ENCODE measurements around the gene TM4SF4. TPM values are rescaled to one million over a fixed set of nuclear protein-coding genes. Genes with fewer than 3 reads are reported as not detected.

Gene TM4SF4
- total and polyA plus RNA-seq, 2 donors (not counting 1 experiment from before 2014, with no cell fraction given): not detected

- no peak overlapping the region for H3K4me3 ChIP-seq (ENCODE audit: control extremely low read depth in 1 of 5, extremely low read depth in 1 of 5, insufficient read depth in 1 of 5, low read depth in 2 of 5, low read length in 4 of 5)
- no peak overlapping the region for H3K27ac ChIP-seq (ENCODE audit: low read length in 2 of 2)
- ATAC-seq (ENCODE audit: low read depth) (no peak), DNase-seq (no peak)
- Mint-ChIP-seq H3K27me3 (peaks cover 12% of the 10 kb centered on the region), H3K9me3 (ENCODE audit: insufficient read depth) (peaks cover 2% of the 10 kb centered on the region), H3K4me1 (no peaks in the 10 kb centered on the region), H3K27ac (no peak overlapping the region), H3K4me3 (no peak overlapping the region)
- no peaks in the 10 kb centered on the region for H4K20me1 ChIP-seq (ENCODE audit: control insufficient read depth, insufficient read depth, low read length, poor library complexity, severe bottlenecking)
- ChIA-PET POLR2A (no interaction called here), CTCF (no interaction called here)
- H3K9ac ChIP-seq (ENCODE audit: low read length): no peak overlapping the region
- H2AFZ ChIP-seq (ENCODE audit: insufficient read depth, low read depth, low read length, poor library complexity, severe bottlenecking): no peak overlapping the region
- H3K4me2 ChIP-seq (replicated peaks; ENCODE audit: low read depth, low read length, poor library complexity, severe bottlenecking): no peak overlapping the region
- H3K79me2 ChIP-seq (ENCODE audit: control insufficient read depth, insufficient read depth, low read length): no peaks in the 10 kb centered on the region
- intact Hi-C loops (cut with micrococcal nuclease): no loop called here
- peaks cover 0 to 4% (median 1%) of the 10 kb centered on the region in 4 experiments for H3K27me3 ChIP-seq (replicated peaks in 1 of 4; ENCODE audit: control extremely low read depth in 1 of 4, control insufficient read depth in 3 of 4, insufficient read depth in 4 of 4, low read length in 3 of 4)
- no peaks in the 10 kb centered on the region for H3K4me1 ChIP-seq (ENCODE audit: control insufficient read depth in 2 of 2, insufficient read depth in 2 of 2, low read length in 2 of 2)
- no peaks in the 10 kb centered on the region for H3K36me3 ChIP-seq (replicated peaks in 1 of 2; ENCODE audit: control extremely low read depth in 1 of 2, control insufficient read depth in 1 of 2, extremely low read depth in 1 of 2, insufficient read depth in 2 of 2, low read length in 1 of 2)
- peaks cover 0 to 13% (median 10%) of the 10 kb centered on the region in 3 donors for H3K9me3 ChIP-seq (ENCODE audit: control extremely low read depth in 1 of 3, control insufficient read depth in 2 of 3, insufficient read depth in 1 of 3, low read length in 2 of 3)
- TF ChIP-seq EZH2 (IDR thresholded peaks at IDR 0.05; ENCODE audit: borderline replicate concordance, insufficient read depth, low read depth, low read length, poor library complexity, severe bottlenecking) (no peak), CTCF (IDR thresholded peaks at IDR 0.05) (no peak)
Observed at GRCh38 chr3:149454746-149455145, 19.8 kb upstream of the TM4SF4 start.

- no peak for ATAC-seq (ENCODE audit: low read depth)
- no peak for DNase-seq
- no peaks in the 10 kb centered on the region for H3K36me3 ChIP-seq (replicated peaks in 1 of 2; ENCODE audit: control extremely low read depth in 1 of 2, control insufficient read depth in 1 of 2, extremely low read depth in 1 of 2, insufficient read depth in 2 of 2, low read length in 1 of 2)
- ChIA-PET CTCF (no interaction called here), POLR2A (no interaction called here)
- no peak for TF ChIP-seq CTCF (IDR thresholded peaks at IDR 0.05)
- TF ChIP-seq EZH2 (IDR thresholded peaks at IDR 0.05; ENCODE audit: borderline replicate concordance, insufficient read depth, low read depth, low read length, poor library complexity, severe bottlenecking): no peak
- Mint-ChIP-seq H3K4me1 (no peaks in the 10 kb centered on the region), H3K4me3 (no peak overlapping the region), H3K9me3 (ENCODE audit: insufficient read depth) (peaks cover 2% of the 10 kb centered on the region), H3K27me3 (peaks cover 12% of the 10 kb centered on the region), H3K27ac (no peak overlapping the region)
- peaks cover 0 to 13% (median 10%) of the 10 kb centered on the region in 3 donors for H3K9me3 ChIP-seq (ENCODE audit: control extremely low read depth in 1 of 3, control insufficient read depth in 2 of 3, insufficient read depth in 1 of 3, low read length in 2 of 3)
- no peak overlapping the region for H3K4me3 ChIP-seq (ENCODE audit: control extremely low read depth in 1 of 5, extremely low read depth in 1 of 5, insufficient read depth in 1 of 5, low read depth in 2 of 5, low read length in 4 of 5)
- intact Hi-C loops (cut with micrococcal nuclease): no loop called here
- H2AFZ ChIP-seq (ENCODE audit: insufficient read depth, low read depth, low read length, poor library complexity, severe bottlenecking): no peak overlapping the region
- no peak overlapping the region for H3K27ac ChIP-seq (ENCODE audit: low read length in 2 of 2)
- H3K4me1 ChIP-seq (ENCODE audit: control insufficient read depth in 2 of 2, insufficient read depth in 2 of 2, low read length in 2 of 2): no peaks in the 10 kb centered on the region
- no peak overlapping the region for H3K4me2 ChIP-seq (replicated peaks; ENCODE audit: low read depth, low read length, poor library complexity, severe bottlenecking)
- no peaks in the 10 kb centered on the region for H4K20me1 ChIP-seq (ENCODE audit: control insufficient read depth, insufficient read depth, low read length, poor library complexity, severe bottlenecking)
- H3K9ac ChIP-seq (ENCODE audit: low read length): no peak overlapping the region
- no CpG with 5 or more reads among the region's 3 CpGs for WGBS (ENCODE audit: insufficient coverage)
- H3K27me3 ChIP-seq (replicated peaks in 1 of 4; ENCODE audit: control extremely low read depth in 1 of 4, control insufficient read depth in 3 of 4, insufficient read depth in 4 of 4, low read length in 3 of 4): peaks cover 0 to 4% (median 1%) of the 10 kb centered on the region in 4 experiments
- no peaks in the 10 kb centered on the region for H3K79me2 ChIP-seq (ENCODE audit: control insufficient read depth, insufficient read depth, low read length)
Observed at GRCh38 chr3:149455366-149455765, 19.1 kb upstream of the TM4SF4 start.

Measured in B cell (primary cell).